ENCODE measurements around the gene FIG4.
"Not testable (repeated sequence)": the region's sequence is repeated elsewhere in the genome, so short reads cannot be mapped to it uniquely, and the experiment has no call there.

Gene FIG4

DNA sequence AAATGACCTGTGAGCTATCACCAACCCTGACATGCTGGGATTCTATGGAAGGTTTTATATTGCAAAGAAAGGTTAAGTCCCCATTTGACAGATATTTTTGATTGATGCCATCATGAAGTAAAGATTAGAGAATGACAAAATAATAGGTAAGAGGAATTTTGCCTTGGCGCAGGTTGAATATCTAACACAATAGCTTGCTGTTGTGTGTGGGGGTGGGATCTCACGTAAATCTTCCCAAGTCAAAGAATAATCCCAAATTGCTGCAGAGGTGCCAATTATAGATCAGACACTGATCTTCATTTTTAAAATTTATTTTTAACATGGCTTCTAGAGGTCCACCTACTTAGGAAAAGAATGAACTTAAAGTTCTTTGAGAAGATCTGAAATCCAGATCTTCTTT, 135.5 kb downstream of the FIG4 start:
- TF ChIP-seq TOX (CRISPR knock-in tag; IDR thresholded peaks at IDR 0.05; ENCODE audit: borderline replicate concordance): no peak
- TF ChIP-seq ZFP3 (CRISPR knock-in tag; IDR thresholded peaks at IDR 0.05): no peak
- no peak for TF ChIP-seq OSR1 (CRISPR knock-in tag; IDR thresholded peaks at IDR 0.05)
- no peak for TF ChIP-seq GLIS3 (CRISPR knock-in tag; IDR thresholded peaks at IDR 0.05)
- no peak for TF ChIP-seq ZNF8 (CRISPR knock-in tag; IDR thresholded peaks at IDR 0.05)
- TF ChIP-seq, protein P1, sequence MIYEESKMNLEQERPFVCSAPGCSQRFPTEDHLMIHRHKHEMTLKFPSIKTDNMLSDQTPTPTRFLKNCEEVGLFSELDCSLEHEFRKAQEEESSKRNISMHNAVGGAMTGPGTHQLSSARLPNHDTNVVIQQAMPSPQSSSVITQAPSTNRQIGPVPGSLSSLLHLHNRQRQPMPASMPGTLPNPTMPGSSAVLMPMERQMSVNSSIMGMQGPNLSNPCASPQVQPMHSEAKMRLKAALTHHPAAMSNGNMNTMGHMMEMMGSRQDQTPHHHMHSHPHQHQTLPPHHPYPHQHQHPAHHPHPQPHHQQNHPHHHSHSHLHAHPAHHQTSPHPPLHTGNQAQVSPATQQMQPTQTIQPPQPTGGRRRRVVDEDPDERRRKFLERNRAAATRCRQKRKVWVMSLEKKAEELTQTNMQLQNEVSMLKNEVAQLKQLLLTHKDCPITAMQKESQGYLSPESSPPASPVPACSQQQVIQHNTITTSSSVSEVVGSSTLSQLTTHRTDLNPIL (CRISPR knock-in tag; IDR thresholded peaks at IDR 0.05; ENCODE audit: low read depth): no peak
- no peak for TF ChIP-seq RARB (CRISPR knock-in tag; IDR thresholded peaks at IDR 0.05)
- no peak for TF ChIP-seq ZFP30 (CRISPR knock-in tag; IDR thresholded peaks at IDR 0.05)
- TF ChIP-seq, protein P2, sequence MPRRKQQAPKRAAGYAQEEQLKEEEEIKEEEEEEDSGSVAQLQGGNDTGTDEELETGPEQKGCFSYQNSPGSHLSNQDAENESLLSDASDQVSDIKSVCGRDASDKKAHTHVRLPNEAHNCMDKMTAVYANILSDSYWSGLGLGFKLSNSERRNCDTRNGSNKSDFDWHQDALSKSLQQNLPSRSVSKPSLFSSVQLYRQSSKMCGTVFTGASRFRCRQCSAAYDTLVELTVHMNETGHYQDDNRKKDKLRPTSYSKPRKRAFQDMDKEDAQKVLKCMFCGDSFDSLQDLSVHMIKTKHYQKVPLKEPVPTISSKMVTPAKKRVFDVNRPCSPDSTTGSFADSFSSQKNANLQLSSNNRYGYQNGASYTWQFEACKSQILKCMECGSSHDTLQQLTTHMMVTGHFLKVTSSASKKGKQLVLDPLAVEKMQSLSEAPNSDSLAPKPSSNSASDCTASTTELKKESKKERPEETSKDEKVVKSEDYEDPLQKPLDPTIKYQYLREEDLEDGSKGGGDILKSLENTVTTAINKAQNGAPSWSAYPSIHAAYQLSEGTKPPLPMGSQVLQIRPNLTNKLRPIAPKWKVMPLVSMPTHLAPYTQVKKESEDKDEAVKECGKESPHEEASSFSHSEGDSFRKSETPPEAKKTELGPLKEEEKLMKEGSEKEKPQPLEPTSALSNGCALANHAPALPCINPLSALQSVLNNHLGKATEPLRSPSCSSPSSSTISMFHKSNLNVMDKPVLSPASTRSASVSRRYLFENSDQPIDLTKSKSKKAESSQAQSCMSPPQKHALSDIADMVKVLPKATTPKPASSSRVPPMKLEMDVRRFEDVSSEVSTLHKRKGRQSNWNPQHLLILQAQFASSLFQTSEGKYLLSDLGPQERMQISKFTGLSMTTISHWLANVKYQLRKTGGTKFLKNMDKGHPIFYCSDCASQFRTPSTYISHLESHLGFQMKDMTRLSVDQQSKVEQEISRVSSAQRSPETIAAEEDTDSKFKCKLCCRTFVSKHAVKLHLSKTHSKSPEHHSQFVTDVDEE (CRISPR knock-in tag; IDR thresholded peaks at IDR 0.05): no peak
- TF ChIP-seq, protein P3, sequence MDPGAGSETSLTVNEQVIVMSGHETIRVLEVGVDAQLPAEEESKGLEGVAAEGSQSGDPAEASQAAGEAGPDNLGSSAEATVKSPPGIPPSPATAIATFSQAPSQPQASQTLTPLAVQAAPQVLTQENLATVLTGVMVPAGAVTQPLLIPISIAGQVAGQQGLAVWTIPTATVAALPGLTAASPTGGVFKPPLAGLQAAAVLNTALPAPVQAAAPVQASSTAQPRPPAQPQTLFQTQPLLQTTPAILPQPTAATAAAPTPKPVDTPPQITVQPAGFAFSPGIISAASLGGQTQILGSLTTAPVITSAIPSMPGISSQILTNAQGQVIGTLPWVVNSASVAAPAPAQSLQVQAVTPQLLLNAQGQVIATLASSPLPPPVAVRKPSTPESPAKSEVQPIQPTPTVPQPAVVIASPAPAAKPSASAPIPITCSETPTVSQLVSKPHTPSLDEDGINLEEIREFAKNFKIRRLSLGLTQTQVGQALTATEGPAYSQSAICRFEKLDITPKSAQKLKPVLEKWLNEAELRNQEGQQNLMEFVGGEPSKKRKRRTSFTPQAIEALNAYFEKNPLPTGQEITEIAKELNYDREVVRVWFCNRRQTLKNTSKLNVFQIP (CRISPR knock-in tag; IDR thresholded peaks at IDR 0.05; ENCODE audit: borderline replicate concordance, low read depth): no peak
- no peak for ATAC-seq

DNA sequence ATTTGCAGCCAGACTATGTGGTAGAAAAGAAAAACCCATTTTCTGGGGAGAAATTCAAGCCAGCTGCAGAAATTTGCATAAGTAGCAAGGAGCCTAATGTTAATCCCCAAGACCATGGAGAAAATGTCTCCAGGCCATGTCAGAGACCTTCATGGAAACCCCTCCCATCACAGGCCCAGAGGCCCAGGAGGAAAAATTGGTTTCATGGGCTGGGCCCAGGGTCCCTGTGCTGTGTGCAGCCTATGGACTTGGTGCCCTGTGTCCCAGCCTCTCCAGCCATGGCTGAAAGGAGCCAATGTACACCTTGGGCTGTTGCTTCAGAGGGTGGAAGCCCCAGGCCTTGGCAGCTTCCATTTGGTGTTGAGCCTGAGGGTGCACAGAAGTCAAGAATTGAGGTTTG, 140.3 kb downstream of the FIG4 start:
- not testable (repeated sequence) for ATAC-seq

DNA sequence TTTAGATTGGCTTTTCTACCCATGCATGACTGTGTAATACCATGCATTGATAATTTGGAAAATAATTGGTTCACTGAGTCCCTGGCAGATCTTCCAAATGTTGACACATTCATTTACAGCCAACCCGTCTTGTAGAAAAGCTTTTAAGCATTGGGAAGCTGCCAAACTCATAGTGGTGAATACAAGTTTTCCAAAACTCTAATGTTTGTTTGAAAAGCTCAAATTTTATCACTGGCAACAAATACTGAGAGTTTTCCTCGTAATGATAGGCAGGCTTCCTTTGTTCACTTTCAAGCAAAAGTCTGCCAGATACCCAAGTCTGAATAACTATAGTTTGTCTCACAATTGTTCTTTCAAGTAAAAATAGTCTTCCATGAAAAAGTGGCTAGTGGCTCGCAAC, 143.0 kb downstream of the FIG4 start:
- TF ChIP-seq ARNTL (CRISPR knock-in tag; IDR thresholded peaks at IDR 0.05; ENCODE audit: borderline replicate concordance, low read depth): no peak
- TF ChIP-seq ISL1 (CRISPR knock-in tag; IDR thresholded peaks at IDR 0.05): peak; percentile 48
- ATAC-seq: no peak

DNA sequence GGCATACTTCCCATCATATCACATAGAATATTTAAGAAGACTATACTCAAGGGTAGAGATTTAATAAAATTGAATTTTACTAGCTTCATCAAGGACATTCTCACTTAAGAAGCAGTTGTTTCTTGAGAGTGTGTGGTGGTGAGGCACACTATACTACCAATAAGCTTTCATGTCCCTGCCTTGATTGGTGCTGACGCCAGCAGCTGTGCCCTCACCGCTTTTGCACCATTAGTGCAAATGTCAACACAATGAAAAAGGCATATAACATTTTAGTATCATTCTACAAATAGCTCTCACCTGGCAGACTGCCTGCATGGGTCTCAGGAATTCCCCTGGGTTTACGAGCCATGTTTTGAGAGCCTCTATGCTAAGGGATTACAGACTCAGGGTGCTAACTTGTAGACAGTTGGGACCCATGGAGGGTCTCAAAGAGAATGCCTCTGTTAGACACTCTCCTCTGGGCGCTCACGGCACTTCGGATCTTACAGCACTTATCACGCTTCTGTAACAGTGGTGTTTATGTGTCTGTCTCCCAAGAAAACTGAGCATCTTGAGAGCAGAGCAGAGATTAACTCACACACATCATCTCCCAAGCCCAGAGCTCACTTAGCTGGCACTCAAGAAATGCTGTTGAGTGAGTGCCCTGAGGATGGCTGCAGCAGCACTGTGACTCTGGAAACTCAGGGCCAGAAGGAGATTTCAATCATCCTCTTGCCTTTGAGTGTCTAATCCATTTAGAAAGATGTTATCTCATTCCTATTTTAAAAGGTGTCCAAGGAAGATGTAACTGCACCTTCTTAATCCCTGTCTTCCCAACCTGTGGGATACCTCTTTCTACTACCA, 143.7 kb downstream of the FIG4 start:
- ATAC-seq: no peak
- TF ChIP-seq ISL1 (CRISPR knock-in tag; IDR thresholded peaks at IDR 0.05): no peak
- TF ChIP-seq GLIS3 (CRISPR knock-in tag; IDR thresholded peaks at IDR 0.05): no peak
- no peak for TF ChIP-seq TOX (CRISPR knock-in tag; IDR thresholded peaks at IDR 0.05; ENCODE audit: borderline replicate concordance)
- TF ChIP-seq, protein P1 (CRISPR knock-in tag; IDR thresholded peaks at IDR 0.05; ENCODE audit: low read depth): no peak
- no peak for TF ChIP-seq BACH2 (CRISPR knock-in tag; IDR thresholded peaks at IDR 0.05; ENCODE audit: borderline replicate concordance)
- TF ChIP-seq ARNTL (CRISPR knock-in tag; IDR thresholded peaks at IDR 0.05; ENCODE audit: borderline replicate concordance, low read depth): no peak
- TF ChIP-seq, protein P3 (CRISPR knock-in tag; IDR thresholded peaks at IDR 0.05; ENCODE audit: borderline replicate concordance, low read depth): no peak
- no peak for TF ChIP-seq ZFP30 (CRISPR knock-in tag; IDR thresholded peaks at IDR 0.05)
- no peak for TF ChIP-seq ZNF565 (CRISPR knock-in tag; conservative IDR thresholded peaks at IDR 0.05; ENCODE audit: low read depth)

DNA sequence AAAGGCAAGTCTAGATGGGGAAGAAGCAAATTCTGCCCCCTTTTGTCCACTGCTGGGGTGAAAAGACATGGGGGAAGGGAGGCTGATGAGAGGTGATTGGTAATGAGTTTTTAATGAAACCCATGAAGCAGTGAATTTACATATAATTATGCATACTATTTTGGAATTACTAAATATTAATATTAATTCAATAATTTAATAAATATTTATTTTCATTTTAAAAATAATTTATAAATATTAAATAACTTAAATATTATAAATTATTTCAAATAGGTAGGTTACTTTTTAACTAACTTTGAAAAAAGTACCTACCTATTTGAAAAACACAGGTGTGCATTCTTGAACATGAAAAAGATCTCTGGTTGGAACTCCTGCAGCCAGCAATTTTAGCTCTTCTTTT, 148.9 kb downstream of the FIG4 start:
- TF ChIP-seq BACH2 (CRISPR knock-in tag; IDR thresholded peaks at IDR 0.05; ENCODE audit: borderline replicate concordance) (no peak), SNAI2 (CRISPR knock-in tag; IDR thresholded peaks at IDR 0.05) (no peak), ZFP3 (CRISPR knock-in tag; IDR thresholded peaks at IDR 0.05) (no peak), TOX (CRISPR knock-in tag; IDR thresholded peaks at IDR 0.05; ENCODE audit: borderline replicate concordance) (no peak), ARNTL (CRISPR knock-in tag; IDR thresholded peaks at IDR 0.05; ENCODE audit: borderline replicate concordance, low read depth) (no peak), ZNF565 (CRISPR knock-in tag; conservative IDR thresholded peaks at IDR 0.05; ENCODE audit: low read depth) (no peak), PPARA (CRISPR knock-in tag; IDR thresholded peaks at IDR 0.05; ENCODE audit: borderline replicate concordance) (no peak), OSR1 (CRISPR knock-in tag; IDR thresholded peaks at IDR 0.05) (no peak)
- TF ChIP-seq, protein P1 (CRISPR knock-in tag; IDR thresholded peaks at IDR 0.05; ENCODE audit: low read depth): no peak
- TF ChIP-seq, protein P4, sequence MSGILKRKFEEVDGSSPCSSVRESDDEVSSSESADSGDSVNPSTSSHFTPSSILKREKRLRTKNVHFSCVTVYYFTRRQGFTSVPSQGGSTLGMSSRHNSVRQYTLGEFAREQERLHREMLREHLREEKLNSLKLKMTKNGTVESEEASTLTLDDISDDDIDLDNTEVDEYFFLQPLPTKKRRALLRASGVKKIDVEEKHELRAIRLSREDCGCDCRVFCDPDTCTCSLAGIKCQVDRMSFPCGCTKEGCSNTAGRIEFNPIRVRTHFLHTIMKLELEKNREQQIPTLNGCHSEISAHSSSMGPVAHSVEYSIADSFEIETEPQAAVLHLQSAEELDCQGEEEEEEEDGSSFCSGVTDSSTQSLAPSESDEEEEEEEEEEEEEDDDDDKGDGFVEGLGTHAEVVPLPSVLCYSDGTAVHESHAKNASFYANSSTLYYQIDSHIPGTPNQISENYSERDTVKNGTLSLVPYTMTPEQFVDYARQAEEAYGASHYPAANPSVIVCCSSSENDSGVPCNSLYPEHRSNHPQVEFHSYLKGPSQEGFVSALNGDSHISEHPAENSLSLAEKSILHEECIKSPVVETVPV (CRISPR knock-in tag; IDR thresholded peaks at IDR 0.05): no peak
- TF ChIP-seq, protein P3 (CRISPR knock-in tag; IDR thresholded peaks at IDR 0.05; ENCODE audit: borderline replicate concordance, low read depth): no peak
- ATAC-seq: no peak
